Measurements from ENCODE around the gene SPINT1. TPM values are rescaled to one million over a fixed set of nuclear protein-coding genes. Genes with fewer than 3 reads are reported as not detected.
A peak's percentile ranks its signal among the peaks of the same experiment; 100 is the strongest.

The SPINT1 gene
- total and polyA plus RNA-seq, 2 of the 13 experiments (the other 11 are each of a cell fraction or from before 2014, with no cell fraction given) = 0.49 to 2.5 TPM

DNA sequence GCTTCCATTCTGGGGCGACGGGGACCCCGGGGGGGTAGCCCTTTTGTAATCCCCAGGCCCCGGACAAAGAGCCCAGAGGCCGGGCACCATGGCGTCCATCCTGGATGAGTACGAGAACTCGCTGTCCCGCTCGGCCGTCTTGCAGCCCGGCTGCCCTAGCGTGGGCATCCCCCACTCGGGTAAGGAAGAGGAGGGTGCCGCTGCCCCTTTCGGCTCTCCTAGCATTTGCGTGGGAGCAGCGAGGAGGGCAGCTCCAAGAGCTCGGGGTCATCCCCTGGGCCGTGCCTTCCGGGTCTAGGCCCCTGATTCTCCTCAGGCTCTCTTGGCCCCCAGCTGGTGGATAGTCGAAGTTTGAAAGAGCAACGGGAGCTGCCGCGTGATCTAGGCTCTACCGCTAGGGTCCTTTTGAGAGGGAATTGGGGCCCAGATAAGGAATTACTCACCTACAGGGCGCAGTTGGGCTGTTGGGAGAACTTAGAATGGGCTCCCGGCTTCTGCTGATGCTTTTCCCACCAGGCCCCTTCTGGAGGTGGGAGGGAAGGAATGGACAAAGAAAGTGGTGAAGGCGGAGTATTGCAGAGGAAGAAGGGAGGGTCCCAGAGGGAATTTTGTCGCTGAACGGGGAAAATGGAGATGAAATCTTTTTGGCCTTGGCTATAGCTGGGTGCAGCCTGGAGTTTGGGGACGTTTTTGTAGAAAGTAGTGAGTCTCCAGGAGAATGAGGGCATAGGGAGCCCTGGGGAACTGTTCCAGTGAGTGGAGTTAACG lies 51.0 kb downstream of the SPINT1 start (continued):
- TF ChIP-seq ZIK1 (CRISPR knock-in tag; IDR thresholded peaks at IDR 0.05; ENCODE audit: borderline replicate concordance, low read depth) = no peak
- TF ChIP-seq TAF1 (CRISPR knock-in tag; IDR thresholded peaks at IDR 0.05) = 0 out of 2 replicates have a peak, but pooled peaks have one; percentile 11
- TF ChIP-seq NBN (conservative IDR thresholded peaks at IDR 0.05) = no peak
- TF ChIP-seq, protein P1, sequence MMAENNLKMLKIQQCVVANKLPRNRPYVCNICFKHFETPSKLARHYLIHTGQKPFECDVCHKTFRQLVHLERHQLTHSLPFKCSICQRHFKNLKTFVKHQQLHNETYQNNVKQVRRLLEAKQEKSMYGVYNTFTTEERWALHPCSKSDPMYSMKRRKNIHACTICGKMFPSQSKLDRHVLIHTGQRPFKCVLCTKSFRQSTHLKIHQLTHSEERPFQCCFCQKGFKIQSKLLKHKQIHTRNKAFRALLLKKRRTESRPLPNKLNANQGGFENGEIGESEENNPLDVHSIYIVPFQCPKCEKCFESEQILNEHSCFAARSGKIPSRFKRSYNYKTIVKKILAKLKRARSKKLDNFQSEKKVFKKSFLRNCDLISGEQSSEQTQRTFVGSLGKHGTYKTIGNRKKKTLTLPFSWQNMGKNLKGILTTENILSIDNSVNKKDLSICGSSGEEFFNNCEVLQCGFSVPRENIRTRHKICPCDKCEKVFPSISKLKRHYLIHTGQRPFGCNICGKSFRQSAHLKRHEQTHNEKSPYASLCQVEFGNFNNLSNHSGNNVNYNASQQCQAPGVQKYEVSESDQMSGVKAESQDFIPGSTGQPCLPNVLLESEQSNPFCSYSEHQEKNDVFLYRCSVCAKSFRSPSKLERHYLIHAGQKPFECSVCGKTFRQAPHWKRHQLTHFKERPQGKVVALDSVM (CRISPR knock-in tag; IDR thresholded peaks at IDR 0.05) = no peak
- TF ChIP-seq, protein P2, sequence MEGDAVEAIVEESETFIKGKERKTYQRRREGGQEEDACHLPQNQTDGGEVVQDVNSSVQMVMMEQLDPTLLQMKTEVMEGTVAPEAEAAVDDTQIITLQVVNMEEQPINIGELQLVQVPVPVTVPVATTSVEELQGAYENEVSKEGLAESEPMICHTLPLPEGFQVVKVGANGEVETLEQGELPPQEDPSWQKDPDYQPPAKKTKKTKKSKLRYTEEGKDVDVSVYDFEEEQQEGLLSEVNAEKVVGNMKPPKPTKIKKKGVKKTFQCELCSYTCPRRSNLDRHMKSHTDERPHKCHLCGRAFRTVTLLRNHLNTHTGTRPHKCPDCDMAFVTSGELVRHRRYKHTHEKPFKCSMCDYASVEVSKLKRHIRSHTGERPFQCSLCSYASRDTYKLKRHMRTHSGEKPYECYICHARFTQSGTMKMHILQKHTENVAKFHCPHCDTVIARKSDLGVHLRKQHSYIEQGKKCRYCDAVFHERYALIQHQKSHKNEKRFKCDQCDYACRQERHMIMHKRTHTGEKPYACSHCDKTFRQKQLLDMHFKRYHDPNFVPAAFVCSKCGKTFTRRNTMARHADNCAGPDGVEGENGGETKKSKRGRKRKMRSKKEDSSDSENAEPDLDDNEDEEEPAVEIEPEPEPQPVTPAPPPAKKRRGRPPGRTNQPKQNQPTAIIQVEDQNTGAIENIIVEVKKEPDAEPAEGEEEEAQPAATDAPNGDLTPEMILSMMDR (CRISPR knock-in tag; IDR thresholded peaks at IDR 0.05) = peak; percentile 54
- no peak for TF ChIP-seq ZNF382 (CRISPR knock-in tag; IDR thresholded peaks at IDR 0.05; ENCODE audit: borderline replicate concordance)
- TF ChIP-seq NFRKB (IDR thresholded peaks at IDR 0.05) = no peak
- TF ChIP-seq PHF5A (CRISPR knock-in tag; IDR thresholded peaks at IDR 0.05; ENCODE audit: low read depth, unreplicated experiment) = no peak
- TF ChIP-seq ZBTB20 (CRISPR knock-in tag; IDR thresholded peaks at IDR 0.05; ENCODE audit: borderline replicate concordance, low read depth) = no peak
- TF ChIP-seq, protein P3, sequence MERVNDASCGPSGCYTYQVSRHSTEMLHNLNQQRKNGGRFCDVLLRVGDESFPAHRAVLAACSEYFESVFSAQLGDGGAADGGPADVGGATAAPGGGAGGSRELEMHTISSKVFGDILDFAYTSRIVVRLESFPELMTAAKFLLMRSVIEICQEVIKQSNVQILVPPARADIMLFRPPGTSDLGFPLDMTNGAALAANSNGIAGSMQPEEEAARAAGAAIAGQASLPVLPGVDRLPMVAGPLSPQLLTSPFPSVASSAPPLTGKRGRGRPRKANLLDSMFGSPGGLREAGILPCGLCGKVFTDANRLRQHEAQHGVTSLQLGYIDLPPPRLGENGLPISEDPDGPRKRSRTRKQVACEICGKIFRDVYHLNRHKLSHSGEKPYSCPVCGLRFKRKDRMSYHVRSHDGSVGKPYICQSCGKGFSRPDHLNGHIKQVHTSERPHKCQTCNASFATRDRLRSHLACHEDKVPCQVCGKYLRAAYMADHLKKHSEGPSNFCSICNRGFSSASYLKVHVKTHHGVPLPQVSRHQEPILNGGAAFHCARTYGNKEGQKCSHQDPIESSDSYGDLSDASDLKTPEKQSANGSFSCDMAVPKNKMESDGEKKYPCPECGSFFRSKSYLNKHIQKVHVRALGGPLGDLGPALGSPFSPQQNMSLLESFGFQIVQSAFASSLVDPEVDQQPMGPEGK (CRISPR knock-in tag; IDR thresholded peaks at IDR 0.05) = peak; percentile 52; the same call in 1 of the 2 replicates
- TF ChIP-seq, protein P4, sequence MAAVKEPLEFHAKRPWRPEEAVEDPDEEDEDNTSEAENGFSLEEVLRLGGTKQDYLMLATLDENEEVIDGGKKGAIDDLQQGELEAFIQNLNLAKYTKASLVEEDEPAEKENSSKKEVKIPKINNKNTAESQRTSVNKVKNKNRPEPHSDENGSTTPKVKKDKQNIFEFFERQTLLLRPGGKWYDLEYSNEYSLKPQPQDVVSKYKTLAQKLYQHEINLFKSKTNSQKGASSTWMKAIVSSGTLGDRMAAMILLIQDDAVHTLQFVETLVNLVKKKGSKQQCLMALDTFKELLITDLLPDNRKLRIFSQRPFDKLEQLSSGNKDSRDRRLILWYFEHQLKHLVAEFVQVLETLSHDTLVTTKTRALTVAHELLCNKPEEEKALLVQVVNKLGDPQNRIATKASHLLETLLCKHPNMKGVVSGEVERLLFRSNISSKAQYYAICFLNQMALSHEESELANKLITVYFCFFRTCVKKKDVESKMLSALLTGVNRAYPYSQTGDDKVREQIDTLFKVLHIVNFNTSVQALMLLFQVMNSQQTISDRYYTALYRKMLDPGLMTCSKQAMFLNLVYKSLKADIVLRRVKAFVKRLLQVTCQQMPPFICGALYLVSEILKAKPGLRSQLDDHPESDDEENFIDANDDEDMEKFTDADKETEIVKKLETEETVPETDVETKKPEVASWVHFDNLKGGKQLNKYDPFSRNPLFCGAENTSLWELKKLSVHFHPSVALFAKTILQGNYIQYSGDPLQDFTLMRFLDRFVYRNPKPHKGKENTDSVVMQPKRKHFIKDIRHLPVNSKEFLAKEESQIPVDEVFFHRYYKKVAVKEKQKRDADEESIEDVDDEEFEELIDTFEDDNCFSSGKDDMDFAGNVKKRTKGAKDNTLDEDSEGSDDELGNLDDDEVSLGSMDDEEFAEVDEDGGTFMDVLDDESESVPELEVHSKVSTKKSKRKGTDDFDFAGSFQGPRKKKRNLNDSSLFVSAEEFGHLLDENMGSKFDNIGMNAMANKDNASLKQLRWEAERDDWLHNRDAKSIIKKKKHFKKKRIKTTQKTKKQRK (IDR thresholded peaks at IDR 0.05; ENCODE audit: low read length) = no peak
- TF ChIP-seq, protein P5, sequence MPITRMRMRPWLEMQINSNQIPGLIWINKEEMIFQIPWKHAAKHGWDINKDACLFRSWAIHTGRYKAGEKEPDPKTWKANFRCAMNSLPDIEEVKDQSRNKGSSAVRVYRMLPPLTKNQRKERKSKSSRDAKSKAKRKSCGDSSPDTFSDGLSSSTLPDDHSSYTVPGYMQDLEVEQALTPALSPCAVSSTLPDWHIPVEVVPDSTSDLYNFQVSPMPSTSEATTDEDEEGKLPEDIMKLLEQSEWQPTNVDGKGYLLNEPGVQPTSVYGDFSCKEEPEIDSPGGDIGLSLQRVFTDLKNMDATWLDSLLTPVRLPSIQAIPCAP (CRISPR knock-in tag; IDR thresholded peaks at IDR 0.05; ENCODE audit: low read depth) = no peak
- TF ChIP-seq PPARG (CRISPR knock-in tag; conservative IDR thresholded peaks at IDR 0.05) = no peak
- TF ChIP-seq ZNF383 (CRISPR knock-in tag; IDR thresholded peaks at IDR 0.05; ENCODE audit: borderline replicate concordance) = no peak
- TF ChIP-seq ZNF615 (CRISPR knock-in tag; IDR thresholded peaks at IDR 0.05; ENCODE audit: borderline replicate concordance) = no peak
- TF ChIP-seq ZC3H13 (CRISPR knock-in tag; IDR thresholded peaks at IDR 0.05) = no peak
- no peak for TF ChIP-seq ZNF703 (CRISPR knock-in tag; IDR thresholded peaks at IDR 0.05; ENCODE audit: borderline replicate concordance)
- TF ChIP-seq AGO1 (IDR thresholded peaks at IDR 0.05; ENCODE audit: low read depth, low read length, poor library complexity, severe bottlenecking) = no peak
- TF ChIP-seq SOX5 (CRISPR knock-in tag; IDR thresholded peaks at IDR 0.05; ENCODE audit: borderline replicate concordance) = no peak
